NCI-H748 treated with DMSO at 0.1 percent for 48 hours (cell line): ENCODE results near the gene PDAP1.
A peak's percentile ranks its signal among the peaks of the same experiment; 100 is the strongest.
"Not testable (repeated sequence)": the region's sequence is repeated elsewhere in the genome, so short reads cannot be mapped to it uniquely, and the experiment has no call there.

Experiments used
- DNase-seq: peaks from one replicate; lab custom pipeline; 2025; lab: John Stamatoyannopoulos, UW

The PDAP1 gene

GRCh38 chr7:99395616-99396327, 12.6 kb downstream of the PDAP1 start:
- no peak for DNase-seq

DNA sequence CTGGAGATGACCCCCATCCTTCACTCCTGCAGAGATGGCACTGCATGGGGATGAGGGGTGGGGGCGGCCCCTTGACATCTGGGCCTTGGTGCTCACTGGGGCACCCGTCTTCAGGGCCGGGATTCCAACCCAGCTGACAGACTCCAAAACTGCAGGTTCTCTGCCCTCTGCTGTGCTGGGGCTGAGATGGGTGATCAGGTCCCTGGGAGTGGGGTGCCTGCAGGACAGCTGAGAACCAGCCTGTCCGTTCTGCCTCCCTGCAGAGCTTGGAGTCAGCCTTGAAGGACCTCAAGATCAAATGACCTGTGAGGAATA, 14.3 kb downstream of the PDAP1 start:
- no peak for DNase-seq

- peak; percentile 84 for DNase-seq
Observed at GRCh38 chr7:99393355-99394187, 14.8 kb downstream of the PDAP1 start.

- peak; percentile 84 for DNase-seq
Observed at GRCh38 chr7:99392659-99393354, 15.6 kb downstream of the PDAP1 start.

DNA sequence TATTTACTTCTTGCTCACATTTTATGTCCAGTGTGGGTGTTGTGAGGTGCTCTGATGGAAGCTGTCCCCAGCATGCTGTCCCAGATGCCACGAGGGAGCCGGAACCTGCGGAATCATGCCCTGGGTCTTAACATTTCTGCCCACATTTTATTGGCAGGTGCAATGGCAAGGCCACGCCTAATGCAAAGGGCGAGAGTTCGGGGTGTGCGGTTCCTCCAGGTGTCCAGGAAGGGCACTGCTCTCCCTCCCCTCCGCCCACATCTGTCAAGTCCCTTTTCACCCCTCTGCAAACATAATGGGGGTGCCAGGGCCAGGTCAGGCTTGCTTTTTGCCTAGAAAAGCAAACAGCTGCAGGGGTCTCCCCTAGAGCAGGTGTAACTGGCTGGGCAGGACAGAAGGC, 16.4 kb downstream of the PDAP1 start:
- no peak for DNase-seq

DNA sequence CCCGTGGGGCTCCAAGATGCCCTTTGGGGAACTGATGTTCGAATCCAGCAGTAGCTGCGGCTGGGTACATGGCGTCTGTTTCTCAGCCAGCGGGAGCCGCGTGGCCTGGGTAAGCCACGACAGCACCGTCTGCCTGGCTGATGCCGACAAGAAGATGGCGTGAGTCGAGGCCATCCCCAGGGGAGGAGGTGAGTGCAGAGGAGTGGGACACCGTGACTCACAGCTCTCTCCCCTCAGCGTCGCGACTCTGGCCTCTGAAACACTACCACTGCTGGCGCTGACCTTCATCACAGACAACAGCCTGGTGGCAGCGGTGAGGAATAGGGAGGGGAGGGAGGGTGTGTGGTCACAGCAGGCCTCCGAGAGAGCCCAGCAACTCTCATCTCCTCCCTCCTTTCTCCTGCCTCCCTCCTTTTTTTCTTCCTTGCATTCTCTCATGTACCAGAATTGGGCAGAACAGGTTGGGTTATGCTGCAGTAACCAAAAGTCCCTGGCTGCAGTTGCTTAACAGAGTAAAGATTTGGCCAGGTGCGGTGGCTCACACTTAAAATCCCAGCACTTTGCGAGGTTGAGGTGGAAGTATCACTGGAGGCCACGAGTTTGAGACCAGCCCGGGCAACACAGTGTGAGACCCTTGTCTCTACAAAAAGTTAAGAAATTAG, 17.3 kb downstream of the PDAP1 start:
- no peak for DNase-seq

- DNase-seq = no peak
Observed at GRCh38 chr7:99389772-99390171, 18.6 kb downstream of the PDAP1 start.

DNA sequence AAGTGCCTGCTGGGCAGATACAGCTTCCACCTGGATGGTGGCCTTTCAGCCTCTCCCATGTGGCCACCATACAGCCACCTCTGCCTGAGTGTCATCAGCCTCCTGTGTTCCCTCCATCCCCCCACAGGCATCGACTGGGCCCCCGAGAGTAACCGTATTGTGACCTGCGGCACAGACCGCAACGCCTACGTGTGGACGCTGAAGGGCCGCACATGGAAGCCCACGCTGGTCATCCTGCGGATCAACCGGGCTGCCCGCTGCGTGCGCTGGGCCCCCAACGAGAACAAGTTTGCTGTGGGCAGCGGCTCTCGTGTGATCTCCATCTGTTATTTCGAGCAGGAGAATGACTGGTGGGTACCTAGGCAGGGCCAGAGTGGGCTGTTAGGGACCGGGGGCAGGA, 20.5 kb downstream of the PDAP1 start:
- no peak for DNase-seq

DNA sequence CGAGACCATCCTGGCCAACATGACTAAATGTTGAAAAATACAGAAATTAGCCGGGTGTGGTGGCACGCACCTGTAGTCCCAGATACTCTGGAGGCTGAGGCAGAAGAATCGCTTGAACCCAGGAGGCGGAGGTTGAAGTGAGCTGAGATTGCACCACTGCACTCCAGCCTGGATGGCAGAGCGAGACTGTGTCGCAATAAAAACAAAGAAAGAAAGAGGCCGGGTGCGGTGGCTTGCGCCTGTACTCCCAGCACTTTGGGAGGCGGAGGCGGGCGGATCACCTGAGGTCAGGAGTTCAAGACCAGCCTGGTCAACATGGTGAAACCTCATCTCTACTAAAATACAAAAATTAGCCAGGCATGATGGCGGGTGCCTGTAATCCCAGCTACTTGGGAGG, 21.2 kb downstream of the PDAP1 start:
- DNase-seq = not testable (repeated sequence)

DNA sequence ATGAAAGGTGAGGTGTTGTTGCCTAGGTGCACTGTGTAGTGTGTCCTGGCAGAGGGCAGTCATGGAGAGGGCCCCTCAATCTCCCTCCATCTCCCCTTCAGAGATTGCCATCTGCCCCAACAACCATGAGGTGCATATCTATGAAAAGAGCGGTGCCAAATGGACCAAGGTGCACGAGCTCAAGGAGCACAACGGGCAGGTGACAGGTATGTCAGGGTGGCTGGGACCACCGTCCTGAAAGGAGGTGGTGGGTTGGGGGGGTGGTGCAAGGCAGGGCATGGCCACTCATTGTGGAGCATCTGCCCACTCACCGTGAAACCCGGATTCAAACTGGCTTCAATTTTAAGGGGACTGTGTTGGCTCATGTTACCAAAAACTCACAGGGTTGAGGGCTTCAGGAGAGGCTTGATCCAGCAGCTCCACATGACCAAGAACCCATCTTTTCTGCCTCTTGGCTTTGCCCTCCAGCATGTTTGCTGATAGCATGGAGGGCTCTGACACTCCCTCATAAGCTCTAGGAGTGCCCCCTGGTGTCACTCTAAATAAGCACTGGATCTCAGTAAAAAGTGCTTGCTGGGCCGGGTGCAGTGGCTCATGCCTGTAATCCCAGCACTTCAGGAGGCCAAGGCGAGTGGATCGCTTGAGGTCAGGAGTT, 21.7 kb downstream of the PDAP1 start:
- DNase-seq = no peak

GRCh38 chr7:99385564-99385963, 22.8 kb downstream of the PDAP1 start:
- no peak for DNase-seq

- no peak for DNase-seq
Observed at GRCh38 chr7:99384523-99384922, 23.9 kb downstream of the PDAP1 start.

DNA sequence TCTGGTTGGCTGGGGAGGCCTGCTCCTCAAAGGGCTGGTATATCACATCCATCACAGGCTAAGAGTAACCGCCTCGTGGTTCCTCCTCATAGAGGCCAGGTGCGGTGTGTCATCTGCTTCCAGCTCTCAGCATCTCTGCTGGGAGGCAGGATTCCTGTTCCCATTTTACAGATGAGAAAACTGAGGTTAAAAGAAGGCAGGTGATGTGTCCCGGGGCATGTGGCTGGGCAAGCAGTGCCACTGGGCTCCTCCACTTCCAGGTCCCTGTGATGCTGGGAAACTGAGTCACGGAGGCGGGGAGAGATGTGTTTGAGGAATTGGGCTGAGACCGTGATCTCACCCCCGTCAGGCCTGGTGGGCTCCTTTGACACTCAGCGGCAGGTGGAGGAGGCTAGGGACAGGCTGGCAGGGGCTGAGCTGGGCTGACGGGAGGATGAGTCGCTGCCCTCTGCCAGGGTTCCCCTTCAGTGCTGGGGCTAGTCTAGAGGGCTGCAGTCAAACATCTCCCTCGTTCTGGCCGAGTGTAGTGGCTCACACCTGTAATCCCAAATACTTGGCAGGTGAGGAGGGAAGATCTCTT, 24.5 kb downstream of the PDAP1 start:
- no peak for DNase-seq

- DNase-seq = no peak
Observed at GRCh38 chr7:99383203-99383602, 25.2 kb downstream of the PDAP1 start.

DNA sequence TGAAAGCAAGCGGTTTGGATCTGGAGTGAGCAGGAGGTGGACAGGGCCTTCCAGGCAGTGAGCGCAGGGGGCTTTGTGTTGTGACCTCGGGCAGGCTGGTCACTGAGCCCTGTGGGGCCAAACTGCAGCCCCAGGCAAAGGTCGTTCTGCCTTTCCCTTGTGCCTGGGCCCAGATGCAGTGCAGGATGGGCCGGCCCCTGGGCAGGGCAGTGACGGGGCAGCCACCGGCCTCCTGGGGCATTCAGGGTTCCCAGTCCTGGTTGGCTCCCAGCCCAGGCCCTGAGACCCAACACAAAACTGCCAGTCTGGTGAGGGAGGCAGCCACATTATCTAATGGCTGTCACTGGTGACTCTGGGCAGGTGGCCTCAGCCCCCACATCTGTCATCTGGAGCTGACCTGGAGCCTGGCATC, 26.7 kb downstream of the PDAP1 start:
- no peak for DNase-seq

DNA sequence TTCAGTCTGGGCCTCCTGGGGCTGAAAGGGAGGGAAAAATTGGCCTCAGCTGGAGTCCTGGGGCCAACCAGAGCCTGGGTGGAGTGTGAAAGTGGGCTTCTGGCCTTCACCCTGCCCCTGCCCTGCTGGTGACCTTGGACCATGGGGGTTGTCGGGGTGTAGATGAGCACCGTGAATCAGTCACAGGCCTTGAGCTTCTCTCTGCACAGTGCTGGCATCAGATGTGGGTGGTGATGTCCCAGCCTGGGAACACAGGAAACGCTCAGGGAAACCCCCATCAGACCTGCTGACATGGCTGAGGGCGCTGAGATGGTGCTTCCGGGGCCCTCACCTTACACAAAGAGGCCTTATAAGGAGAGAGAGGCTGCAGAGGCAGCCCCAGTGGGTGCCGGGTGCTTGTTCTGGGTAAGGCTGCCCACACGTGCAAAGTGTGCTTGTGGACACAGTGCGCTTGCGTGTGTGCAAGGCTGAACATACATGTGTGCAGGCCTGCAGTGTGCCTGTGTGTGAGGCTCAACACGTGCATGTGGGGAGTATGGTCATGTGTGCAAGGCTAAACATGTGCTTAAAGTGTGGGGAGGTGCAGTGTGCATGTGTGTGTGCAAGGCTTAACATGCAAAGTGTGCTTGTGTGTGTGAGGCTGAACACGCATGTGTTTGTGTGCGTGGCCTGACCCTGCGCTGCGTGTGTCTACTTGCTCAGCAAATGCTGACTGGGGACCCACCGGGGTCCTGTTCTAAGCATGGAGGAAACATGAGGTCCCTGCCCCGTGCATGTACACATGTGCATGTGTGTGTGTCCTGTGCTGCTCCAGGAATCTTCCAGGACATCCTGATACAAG, 27.4 kb downstream of the PDAP1 start:
- DNase-seq = no peak

DNA sequence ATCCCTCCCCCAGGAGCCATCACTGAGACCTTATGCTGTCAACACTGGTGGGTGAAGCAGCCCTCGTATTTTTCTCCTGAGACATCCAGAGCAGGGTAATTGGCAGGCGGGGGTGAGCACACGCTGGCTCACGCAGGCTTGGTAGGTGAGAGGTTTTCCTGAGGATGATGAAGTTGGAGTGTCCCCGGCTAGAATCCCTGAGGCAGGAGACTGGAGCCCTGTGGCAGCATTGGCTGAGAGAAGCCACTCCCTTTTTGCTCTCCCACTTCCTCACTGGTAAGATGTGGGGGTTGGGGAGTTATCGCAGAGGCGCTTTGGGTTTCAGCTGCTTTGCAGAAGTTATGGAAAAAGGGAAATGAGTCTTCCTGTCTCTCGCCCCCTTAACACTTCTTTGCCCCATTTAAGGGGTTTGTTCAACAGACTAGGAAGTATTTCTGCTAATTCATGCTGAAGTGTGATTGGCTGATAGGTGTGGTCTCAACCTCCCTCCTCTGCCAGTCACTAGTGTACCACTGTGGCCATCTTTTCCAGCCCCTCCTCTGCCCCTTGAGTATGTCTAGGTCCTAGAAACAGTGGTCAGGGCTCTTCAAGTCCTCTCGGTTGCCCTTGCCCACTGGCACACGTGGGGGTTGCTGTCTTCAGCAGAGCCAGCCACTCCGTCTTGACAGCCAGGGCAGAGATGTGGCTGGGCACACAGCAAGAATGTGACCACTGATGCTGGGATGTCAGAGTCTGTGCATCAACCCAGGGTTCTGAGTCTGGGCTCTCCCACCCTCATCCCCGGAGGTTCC, 28.2 kb downstream of the PDAP1 start:
- no peak for DNase-seq

- not testable (repeated sequence) for DNase-seq
Observed at GRCh38 chr7:99379693-99380031, 28.7 kb downstream of the PDAP1 start.

DNA sequence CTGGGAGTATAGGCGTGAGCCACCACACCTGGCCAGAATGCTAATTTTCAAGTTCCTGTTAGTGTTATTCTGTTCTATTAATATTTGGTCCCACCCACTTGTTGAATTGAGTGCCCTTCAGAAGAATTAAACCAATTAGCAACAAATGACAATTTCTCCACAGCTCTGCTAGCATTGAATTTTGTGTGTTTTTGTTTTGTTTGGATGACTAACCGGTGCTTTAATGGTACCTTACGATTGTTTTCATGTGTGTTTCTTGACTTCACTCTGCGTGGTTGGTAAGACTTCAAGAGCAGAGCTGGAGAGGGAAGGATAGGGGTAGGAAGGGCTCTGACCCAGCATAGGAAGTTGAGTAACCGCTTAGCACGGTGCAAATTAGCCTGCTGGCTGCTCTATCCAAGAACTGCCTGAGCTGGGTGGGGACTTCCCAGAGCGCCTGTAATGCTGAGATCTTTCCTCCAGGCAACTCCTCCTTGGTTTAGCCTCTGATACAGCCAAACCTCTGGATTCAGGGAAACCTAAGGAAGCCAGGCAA, 29.3 kb downstream of the PDAP1 start:
- DNase-seq = no peak
